DND-41 (cell line): ENCODE measurements around the gene ZBED1.

Experiments used
- CTCF ChIP-seq: IDR thresholded peaks from 2 replicates; pipeline ENCODE4 v1.5.1; 2012; ENCODE audit warnings: borderline replicate concordance, low read length, moderate library complexity, mild to moderate bottlenecking; ENCODE audit not compliant: poor library complexity, severe bottlenecking; ENCODE audit errors: extremely low read depth
- EZH2 ChIP-seq: IDR thresholded peaks from 3 replicates; pipeline ENCODE4 v1.6.1; 2012; ENCODE audit warnings: borderline replicate concordance, low read depth, mild to moderate bottlenecking, moderate library complexity, low read length, inconsistent platforms; ENCODE audit not compliant: severe bottlenecking

GRCh38 chrX:2511326-2511725 lies 10.6 kb upstream of the ZBED1 start:
- no peak for TF ChIP-seq CTCF
- TF ChIP-seq EZH2 = no peak
